HG03432 (cell line): ENCODE results near the gene MYO18B.
"Not testable (repeated sequence)": the region's sequence is repeated elsewhere in the genome, so short reads cannot be mapped to it uniquely, and the experiment has no call there.

Source experiments
- ATAC-seq: cut with Tn5 transposase; IDR thresholded peaks from one replicate; pipeline ENCODE4 v1.9.1; 2021; ENCODE audit warnings: mild to moderate bottlenecking, moderate library complexity; ENCODE audit not compliant: unreplicated experiment

Gene MYO18B

DNA sequence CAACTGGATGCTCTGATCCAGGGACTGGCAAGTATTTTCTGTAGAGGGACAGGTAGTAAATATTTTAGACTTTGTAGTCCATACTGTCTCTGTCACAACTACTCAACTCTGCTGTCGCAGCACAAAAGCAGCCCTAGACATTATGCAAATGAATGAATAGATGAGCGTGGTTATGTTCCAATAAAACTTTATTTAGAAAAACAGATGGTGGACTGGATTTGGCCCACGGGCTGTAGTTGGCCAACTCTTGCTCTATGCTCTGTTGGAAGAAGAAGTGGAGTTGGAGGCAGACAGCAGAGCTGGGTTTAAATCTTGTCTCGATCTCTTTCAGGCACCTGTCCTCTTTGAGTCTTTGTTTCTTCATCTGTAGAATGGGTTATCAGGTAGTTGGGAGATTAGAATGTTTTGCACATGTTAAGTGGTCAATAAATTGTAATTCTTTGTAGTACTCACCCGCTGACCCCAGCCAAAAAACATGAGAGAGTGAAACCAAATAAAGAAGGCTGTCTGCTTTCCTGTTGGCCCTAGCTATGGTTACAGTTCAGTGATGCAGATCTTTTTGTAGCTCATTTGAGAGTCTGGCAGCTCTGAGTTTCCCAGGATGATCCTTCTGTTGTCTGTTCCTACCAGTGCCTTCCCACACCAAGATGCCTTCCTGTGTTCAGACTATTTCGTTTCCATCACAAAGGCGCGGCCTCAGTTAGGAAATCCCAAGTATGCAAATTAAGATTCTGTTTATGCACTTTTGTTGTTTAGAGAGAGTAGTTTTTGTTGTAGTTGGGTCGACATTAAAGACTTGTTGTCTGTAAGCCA is 229.2 kb downstream of the MYO18B start:
- ATAC-seq: no peak

DNA sequence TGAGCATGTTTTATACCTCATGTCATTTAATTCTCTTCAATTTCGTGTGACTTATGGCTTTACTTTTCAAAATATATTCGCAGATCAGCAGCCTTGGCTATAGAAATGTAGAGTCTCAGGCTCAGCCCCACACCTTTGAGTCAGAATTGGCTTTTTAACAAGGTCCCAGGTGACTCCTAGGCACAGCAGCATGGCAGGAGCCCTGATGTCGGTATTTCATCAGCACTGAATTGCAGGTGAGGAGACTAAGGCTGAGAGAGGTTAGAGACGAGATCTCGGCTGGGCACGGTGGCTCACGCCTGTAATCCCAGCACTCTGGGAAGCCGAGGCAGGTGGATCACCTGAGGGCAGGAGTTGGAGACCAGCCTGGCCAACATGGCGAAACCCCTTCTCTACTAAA is 230.4 kb downstream of the MYO18B start:
- no peak for ATAC-seq

DNA sequence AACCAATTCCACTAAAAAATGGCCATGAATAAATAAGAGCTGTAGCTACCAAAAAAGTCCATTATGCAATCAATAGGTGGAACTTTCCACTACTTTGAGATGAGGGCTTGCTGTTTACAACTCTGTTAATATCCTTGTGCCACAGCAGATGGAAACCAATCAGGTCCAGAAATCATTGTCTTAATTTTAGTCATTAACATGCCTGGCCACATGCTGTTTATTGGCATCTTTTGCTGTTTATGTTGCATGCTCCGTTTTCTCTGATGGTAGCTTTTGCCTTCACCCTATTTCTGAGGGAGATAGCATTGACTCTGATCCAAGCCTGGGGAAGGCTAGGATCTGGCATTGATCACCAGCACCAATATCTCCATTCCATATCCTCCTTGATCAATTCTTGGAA is 234.4 kb downstream of the MYO18B start:
- ATAC-seq: no peak

DNA sequence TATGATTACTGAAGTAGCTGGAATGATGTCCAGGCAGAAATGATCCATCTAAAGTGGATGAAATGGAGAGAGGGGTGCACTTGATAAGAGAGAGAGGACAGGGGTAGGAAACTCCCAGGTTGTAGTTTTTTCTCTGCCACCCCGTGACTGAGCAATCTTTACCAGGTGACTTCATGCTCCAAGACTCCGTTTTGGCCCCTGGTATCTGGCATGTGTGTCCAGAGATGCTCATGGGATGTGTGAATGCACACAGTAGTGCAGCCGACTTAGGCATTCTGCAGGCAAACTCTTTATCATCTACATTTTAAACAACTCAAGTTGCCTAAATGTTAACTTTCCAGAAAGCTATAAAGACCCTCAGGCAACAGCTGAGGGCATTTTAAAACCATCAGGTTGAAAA is 238.0 kb downstream of the MYO18B start:
- no peak for ATAC-seq

DNA sequence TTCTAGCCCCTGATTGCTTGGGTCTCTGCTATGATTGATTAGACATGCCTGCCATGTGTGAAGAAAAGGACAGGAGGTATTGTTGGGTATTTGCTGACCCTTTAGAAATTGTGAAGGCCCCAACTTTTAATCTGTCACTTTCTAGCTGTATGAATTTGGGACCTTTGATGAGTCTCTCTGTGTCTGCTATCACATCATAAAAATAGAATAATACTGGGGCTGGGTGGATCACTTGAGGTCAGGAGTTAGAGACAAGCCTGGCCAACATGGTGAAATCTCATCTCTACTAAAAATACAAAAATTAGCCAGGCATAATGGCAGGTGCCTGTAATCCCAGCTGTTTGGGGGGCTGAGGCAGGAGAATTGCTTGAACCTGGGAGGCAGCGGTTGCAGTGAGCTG is 242.9 kb downstream of the MYO18B start:
- ATAC-seq: not testable (repeated sequence)

DNA sequence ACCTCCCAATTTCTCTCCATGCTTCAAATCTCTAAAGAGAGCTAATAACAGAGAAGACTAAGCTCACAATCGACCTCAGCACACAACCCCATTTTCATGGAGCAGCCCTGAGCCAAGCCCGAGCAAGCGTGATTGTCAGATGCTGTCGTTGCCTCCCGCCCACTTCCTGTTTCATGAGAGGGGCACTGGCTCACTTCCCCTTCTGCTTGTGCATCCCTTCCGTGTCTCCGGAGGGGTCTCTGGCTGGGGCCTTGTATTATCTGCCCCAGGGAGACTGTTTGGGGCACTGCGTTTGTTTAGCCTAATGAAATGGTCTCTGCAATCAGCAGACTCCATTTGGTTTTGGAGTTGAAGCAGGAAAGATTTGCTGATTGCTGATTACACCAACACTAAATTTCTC is 246.0 kb downstream of the MYO18B start:
- no peak for ATAC-seq

DNA sequence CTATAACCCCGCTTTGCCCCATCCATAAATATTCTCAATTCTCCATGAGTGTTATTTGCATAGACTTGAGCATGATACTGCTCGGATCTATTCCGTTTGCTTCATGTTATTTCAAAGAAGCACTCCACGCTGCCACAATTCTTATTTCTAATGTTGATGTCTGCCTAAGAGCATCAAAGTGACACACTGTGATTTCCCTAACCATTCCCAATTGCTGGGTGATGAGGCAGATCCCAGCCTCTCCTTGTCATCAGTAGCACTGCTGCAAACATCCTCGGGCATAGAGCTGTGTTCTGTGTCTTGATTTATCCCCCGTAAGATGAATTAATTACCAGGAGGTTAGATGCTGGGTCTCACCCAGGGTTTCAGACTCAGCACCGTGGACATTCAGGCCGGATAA is 249.0 kb downstream of the MYO18B start:
- ATAC-seq: no peak

DNA sequence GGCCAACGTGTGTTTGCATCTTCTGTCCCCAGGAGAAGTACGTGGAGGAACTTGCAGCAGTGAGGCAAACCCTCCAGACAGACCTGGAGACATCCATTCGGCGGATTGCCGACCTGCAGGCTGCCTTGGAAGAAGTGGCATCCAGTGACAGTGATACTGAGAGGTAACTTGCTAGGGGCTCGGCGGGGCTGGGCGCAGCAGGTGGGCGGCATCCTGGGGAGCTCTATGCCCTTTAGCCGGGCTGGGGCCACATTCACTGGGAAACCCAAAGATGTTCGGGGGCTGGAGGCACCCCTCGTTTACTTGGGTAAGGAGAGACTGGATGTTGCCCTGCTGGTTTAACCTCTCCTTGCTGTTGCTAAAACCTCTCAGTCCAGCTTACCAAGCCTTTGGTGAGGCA is 250.3 kb downstream of the MYO18B start:
- ATAC-seq: no peak

DNA sequence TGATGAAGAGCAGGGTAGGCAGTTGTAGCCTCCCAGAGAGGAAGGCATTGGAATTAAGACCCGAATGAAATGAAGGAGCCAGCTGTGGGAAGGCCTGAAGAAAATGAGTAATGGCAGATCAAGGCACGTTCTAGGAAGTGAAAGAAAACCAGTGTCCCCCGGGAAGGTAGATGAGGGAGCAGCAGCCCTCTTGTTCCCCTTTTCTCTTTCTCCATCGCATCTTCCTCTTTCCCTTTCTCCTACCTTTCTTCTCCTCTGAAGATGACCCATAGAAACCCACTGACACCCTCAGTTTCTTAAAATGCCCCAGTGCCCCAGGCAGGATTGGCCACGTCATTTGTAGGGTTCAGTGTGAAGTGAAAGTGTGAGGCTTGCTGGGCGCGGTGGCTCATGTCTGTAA is 254.7 kb downstream of the MYO18B start:
- no peak for ATAC-seq

DNA sequence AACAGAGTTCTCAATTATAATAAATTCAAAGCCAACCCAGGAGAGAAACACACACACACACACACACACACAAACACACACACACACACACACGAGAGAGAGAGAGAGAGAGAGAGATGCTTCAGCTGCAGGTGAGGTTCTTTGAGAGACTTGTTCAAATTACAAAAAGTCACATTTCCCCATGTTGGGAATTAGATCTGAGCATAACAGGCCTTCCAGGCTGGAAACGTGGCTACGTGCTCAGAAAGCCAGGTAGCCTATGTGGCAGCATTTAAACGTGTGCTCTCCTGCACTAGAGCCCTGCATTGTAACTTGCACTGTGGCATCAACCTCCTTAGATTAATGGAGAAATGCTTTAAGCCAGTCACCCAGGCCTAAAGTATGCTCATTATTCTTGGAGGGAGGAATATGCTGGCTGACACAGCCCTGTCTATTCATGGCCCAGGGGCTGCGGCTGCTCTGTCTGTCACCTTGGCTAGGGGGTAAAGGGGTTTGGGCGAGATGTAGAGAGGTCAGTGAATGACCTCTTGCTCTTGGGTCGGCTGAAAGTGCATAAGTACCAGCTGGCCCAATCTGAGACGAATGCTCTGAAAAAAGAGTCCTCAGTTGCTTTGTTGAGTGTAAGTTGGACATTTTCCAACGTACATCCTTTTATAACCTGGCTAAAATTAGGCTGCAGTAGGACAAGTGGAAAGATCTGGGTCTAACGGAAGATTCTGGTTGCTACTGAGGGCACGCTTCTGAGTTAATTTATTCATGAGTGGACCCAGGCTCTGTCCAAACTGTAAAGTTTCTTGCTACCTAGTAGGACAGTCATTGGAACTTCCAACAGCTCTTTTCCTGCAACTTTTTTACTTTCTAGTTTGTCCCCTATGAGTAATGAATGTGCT is 256.1 kb downstream of the MYO18B start:
- ATAC-seq: no peak

DNA sequence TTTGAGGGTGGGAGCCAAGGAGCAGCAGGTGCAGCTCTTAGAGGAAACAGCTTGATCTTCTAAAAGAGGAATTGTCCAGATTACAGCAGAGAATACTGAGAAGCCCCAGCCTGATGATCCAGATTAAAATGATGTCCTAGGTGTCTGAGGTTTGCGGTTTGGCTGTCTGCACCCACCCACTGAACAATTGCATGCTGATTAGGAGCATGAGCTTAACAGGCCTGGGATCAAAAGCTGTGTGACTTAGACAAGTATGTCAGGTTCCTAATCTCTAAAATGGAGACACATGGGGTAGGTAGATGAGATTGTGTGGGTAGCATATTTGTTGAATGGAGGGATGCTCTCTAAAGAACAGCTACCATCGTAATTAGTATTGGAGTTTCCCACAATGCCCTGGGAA is 260.5 kb downstream of the MYO18B start:
- ATAC-seq: no peak

DNA sequence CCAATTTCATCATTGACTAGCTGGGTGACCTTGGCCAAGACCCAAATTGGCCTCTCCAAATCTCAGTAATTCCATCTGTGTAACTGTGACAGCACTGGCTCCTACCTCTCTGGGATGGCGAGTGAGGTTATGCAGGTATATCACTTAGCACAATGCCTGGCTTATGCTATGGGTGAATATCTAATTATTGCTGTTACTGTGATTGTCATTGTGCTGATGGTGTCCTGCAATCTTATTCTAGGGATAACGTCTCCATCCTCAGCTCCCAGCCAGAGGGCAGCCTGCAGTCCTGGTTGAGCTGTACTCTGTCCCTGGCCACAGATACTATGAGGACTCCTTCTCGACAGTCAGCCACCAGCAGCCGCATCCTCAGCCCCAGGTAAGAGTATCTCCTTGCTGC is 262.5 kb downstream of the MYO18B start:
- no peak for ATAC-seq

DNA sequence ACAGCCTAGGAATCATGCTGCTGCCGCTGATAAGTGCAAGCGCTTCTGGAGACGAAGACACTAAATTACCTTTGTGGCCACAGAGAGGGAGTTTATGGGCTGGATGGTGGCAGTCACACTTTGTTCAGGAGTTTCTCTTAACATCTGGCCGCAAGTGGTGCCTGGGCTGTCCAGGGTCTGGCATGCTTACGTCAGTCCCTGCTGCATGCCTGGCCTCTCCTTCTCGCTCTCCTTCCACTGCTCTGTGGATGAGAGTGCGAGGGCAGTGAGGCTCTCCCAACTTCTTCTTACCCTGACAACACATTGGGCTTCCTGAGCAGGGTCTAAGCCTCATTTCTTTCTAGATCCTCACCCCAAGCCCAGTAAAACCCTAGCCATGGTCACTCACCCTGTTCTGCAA is 266.6 kb downstream of the MYO18B start:
- ATAC-seq: no peak

DNA sequence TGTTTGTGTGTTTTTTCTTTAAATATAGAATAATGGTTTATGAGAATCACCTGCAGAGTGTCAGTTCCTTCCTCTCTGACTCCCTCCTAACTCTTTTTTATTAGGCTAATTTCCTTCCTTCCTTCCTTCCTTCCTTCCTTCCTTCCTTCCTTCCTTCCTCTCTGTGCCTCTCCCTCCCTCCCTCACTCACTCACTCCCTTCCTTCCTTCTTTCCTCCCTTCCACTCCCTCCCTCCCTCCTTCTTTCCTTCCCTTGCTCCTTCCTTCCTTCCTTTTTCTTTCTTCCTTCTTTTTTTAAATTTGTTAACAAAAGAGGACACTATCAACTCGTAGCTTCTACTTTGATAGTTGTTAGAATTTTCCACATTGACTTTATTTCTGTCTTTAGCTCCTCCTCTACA is 274.9 kb downstream of the MYO18B start:
- no peak for ATAC-seq

DNA sequence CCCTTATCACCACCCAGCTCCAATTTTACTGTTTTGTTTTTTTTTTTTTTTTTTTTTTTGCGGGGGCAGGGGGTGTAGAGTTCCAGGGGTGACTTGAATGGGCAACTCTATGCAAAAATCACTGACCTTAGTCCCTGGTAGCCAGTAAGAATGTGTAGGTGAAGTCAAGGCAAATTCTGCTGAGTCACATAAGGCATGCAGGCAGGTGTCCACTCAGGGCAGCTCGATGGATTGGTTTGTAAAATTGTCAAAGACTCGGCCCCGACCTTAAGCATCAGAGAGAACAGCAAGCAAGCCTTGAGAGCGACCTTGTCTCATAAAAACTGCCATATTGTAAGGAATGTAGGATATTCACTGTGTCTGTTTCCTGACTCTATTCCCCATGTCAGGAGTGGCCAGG is 275.9 kb downstream of the MYO18B start:
- no peak for ATAC-seq

DNA sequence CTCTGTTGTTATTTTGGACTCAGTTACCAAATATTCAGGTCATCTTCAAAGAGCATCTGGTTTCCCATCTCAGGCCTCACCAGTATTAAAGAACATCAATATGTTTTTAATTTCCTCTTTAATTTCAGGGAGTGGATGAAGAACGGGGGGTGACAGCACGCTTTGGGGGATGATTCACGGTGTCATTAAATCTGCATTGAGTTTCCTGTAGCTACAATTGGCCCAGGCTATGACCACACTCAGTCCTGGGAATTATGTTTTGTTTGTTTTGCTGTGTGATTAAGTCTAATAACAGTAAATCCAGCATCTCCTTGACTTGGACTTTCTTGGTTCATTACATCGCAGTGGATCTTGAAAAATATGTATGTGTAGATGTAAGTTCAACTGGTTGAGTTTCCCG is 277.6 kb downstream of the MYO18B start:
- no peak for ATAC-seq

DNA sequence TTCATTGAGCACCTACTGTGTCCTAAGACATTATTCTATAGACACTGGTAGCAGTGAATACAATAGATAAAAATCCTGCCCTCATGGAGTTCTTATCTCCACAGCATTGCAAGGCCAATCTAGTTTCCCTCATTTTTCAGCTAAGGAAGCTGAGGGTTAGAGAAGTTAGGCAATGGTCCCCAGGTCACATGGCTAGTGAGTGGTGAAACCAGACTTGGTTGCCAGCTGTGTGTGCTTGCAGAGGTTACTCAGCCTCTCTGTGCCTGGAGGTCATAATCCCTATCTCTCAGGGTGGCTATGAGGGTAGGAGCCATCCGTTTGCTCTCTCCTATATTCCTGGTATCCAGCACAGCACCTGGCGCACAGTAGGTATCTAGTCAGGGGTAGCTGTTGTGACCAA is 279.5 kb downstream of the MYO18B start:
- no peak for ATAC-seq

DNA sequence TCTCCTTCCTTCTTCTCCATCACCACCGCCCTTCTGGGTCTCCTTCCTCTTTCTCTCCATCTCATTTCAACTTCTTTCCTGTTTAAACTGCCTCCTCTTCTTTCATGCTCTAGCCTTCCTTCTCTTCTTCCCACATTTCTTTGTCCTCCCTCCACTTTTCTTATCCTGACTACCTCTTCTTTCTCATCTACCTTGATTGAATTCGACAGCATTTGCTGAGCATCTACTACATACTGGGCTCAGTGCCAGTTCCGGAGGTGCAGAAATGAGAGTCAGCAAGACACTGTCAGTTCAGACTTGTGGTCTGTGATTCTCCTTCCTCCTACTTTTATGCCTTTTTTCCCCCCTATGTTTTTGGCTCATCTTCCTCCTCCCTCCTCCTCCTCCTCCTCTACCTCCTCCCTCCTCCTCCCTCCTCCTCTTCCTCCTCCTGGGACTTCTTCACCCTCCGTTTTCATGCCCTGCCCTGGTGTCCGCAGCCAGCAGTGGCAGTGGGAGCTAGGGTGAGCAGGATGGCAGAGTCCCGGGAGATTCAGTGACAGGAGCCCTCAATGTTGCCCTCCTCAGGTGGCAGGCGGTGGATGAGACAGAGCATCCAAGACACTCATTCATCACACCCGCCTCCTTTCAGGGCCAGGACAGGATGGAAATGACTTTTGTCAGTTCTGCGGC is 281.3 kb downstream of the MYO18B start:
- no peak for ATAC-seq

DNA sequence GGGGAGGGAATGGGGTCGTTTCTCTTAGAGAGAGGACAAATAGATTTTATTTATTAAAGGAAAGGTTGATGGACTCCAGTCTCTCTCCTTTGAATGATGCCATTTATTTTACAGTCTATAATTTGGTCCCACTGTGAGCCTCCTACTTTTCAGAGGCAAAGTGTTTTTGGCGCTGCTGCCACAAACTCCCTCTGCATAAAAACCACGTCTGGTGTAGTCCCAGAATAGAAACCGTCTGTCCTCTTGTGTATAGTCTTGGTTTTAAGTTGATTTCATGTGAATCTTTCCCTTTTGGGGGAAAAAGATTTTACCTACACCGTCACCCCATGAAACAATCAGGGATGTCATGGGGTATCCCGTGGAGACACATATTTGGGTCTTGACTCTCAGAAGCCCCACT is 283.6 kb downstream of the MYO18B start:
- ATAC-seq: no peak

DNA sequence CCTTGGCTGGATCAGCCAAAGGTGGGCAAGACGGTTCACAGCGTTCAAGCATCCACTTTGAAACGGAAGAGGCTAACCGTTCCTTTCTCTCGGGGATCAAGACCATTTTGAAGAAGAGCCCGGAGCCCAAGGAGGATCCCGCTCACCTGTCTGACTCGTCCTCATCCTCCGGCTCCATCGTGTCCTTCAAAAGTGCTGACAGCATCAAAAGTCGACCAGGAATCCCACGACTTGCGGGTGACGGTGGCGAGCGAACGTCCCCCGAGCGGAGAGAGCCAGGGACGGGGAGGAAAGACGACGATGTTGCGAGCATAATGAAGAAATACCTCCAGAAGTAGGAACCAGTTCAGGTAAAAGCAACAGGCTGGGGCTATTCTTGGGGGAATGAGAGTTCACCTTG is 285.4 kb downstream of the MYO18B start:
- no peak for ATAC-seq

DNA sequence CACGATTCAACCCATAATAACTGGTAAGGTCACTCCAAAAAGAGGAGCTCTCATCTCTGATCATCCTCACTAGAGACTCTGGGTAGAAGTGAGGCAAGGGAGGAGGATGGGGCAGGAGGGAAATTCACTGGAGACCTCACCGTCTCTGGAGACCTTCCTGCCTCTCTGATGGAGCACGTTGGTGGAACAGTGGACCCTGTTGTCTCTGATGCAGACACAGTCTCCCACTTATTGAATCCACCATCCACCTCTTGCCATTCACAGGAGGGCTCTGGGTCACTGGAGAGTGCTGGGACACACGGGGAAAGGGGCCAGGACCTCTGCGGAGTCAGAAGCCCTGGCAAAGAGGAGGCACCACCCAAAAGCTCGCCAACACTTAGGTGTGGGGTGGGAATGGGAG is 289.7 kb downstream of the MYO18B start:
- no peak for ATAC-seq

DNA sequence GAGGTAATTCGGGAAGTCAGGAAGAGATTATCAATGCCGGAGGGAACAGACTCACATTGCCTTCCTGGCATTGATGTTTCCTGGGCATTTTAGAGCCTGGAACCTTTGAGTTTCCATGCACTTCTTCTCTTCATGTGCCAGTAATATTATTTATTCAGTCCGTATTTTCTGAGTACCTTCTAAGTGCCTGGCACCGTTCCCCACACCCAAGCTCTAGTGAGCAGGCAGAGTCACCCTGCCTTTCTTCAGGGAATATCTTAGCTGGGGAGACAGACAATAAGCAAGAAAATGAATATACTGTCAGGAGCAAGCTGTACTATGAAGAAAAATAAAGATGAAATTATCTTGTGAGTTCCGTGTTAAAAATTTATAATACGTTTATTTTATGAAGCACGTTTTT is 291.1 kb downstream of the MYO18B start:
- no peak for ATAC-seq
